HepG2 (cell line): ENCODE results near the gene OSBP. TPM values are rescaled to one million over a fixed set of nuclear protein-coding genes. Genes with fewer than 3 reads are reported as not detected.
A peak's percentile ranks its signal among the peaks of the same experiment; 100 is the strongest.

Experiments used
- ATF7-NPFF ChIP-seq: sonication (generic); formaldehyde crosslinking; IDR thresholded peaks from 2 replicates; pipeline ENCODE4 v1.8.1; 2023; ENCODE audit warnings: mild to moderate bottlenecking, low read depth, missing genetic modification reagents, moderate library complexity
- CBX2 ChIP-seq, 2 experiments: fragments of 200-600 bp in 1 of 2; sonication (generic); formaldehyde crosslinking in 1 of 2; IDR thresholded peaks; 2 replicates each; pipeline versions ENCODE4 v1.7.0 to v1.8.1; 2018 to 2022; ENCODE audit warnings: low read depth in 2 of 2, low read length in 1 of 2, mild to moderate bottlenecking in 1 of 2, missing genetic modification reagents in 1 of 2
- HNF1A ChIP-seq, 2 experiments: sonication (generic) in 1 of 2; formaldehyde crosslinking in 1 of 2; IDR thresholded peaks; 2 replicates each; pipeline versions ENCODE4 v1.4.0 to v1.6.1; 2016 to 2020; ENCODE audit warnings: borderline replicate concordance in 1 of 2, low read depth in 1 of 2, mild to moderate bottlenecking in 1 of 2, missing genetic modification reagents in 1 of 2
- KAT8 ChIP-seq: IDR thresholded peaks from 2 replicates; pipeline ENCODE4 v1.6.1; 2016; ENCODE audit warnings: missing genetic modification reagents, missing compliant biosample characterization
- NFKBIZ ChIP-seq: IDR thresholded peaks from 2 replicates; pipeline ENCODE4 v1.6.1; 2018; ENCODE audit warnings: missing genetic modification reagents, missing compliant biosample characterization
- PCBP1 ChIP-seq: fragments of 200-400 bp; formaldehyde crosslinking; IDR thresholded peaks from 2 replicates; pipeline ENCODE4 v1.6.1; 2017; ENCODE audit warnings: mild to moderate bottlenecking, low read depth, low read length, borderline replicate concordance
- POLR2A ChIP-seq, 2 experiments: IDR thresholded peaks; 2 replicates each; pipeline ENCODE4 v1.6.1; 2011; ENCODE audit warnings: low read depth in 2 of 2, low read length in 2 of 2, mild to moderate bottlenecking in 1 of 2, moderate library complexity in 1 of 2; ENCODE audit not compliant: insufficient read depth in 1 of 2
- SMAD9 ChIP-seq: sonication (generic); formaldehyde crosslinking; IDR thresholded peaks from 2 replicates; pipeline ENCODE4 v1.5.1; 2020; ENCODE audit warnings: mild to moderate bottlenecking, missing genetic modification reagents
- YEATS4 ChIP-seq: sonication (generic); formaldehyde crosslinking; IDR thresholded peaks from 2 replicates; pipeline ENCODE4 v1.4.0; 2020; ENCODE audit warnings: missing genetic modification reagents, borderline replicate concordance
- ZBTB21 ChIP-seq: sonication (generic); formaldehyde crosslinking; IDR thresholded peaks from 2 replicates; pipeline ENCODE4 v1.4.0; 2020; ENCODE audit warnings: missing genetic modification reagents
- ZFP36L1 ChIP-seq: sonication (generic); formaldehyde crosslinking; IDR thresholded peaks from 2 replicates; pipeline ENCODE4 v1.8.0; 2022; ENCODE audit warnings: mild to moderate bottlenecking, missing genetic modification reagents, moderate library complexity
- ZFY ChIP-seq: sonication (generic); formaldehyde crosslinking; IDR thresholded peaks from 2 replicates; pipeline ENCODE4 v1.4.0; 2020; ENCODE audit warnings: missing genetic modification reagents
- ZNF274 ChIP-seq: sonication (generic); formaldehyde crosslinking; IDR thresholded peaks from 2 replicates; pipeline ENCODE4 v1.5.1; 2020; ENCODE audit warnings: mild to moderate bottlenecking, missing genetic modification reagents
- ZNF616 ChIP-seq: sonication (generic); formaldehyde crosslinking; IDR thresholded peaks from 2 replicates; pipeline ENCODE4 v1.5.0; 2020; ENCODE audit warnings: low read depth, mild to moderate bottlenecking, missing genetic modification reagents
- ZNF777 ChIP-seq: sonication (generic); formaldehyde crosslinking; IDR thresholded peaks from 2 replicates; pipeline ENCODE4 v1.4.0; 2020; ENCODE audit warnings: missing genetic modification reagents
- ZSCAN12 ChIP-seq: sonication (generic); formaldehyde crosslinking; IDR thresholded peaks from 2 replicates; pipeline ENCODE4 v1.9.0; 2021; ENCODE audit warnings: mild to moderate bottlenecking, missing genetic modification reagents
- ZZZ3 ChIP-seq: sonication (generic); formaldehyde crosslinking; IDR thresholded peaks from 2 replicates; pipeline ENCODE4 v1.4.0; 2020; ENCODE audit warnings: missing genetic modification reagents, mild to moderate bottlenecking, borderline replicate concordance
- polyA plus RNA-seq, 8 experiments: library from polyadenylated mRNA; depleted of rRNA in 3 of 8; stranded (reverse) in 7 of 8; unstranded in 1 of 8; fragments of >200 nt; fragmentation: Illumina TruSeq in 4 of 8; extraction: Trizol in 4 of 8; gene quantifications; 2 replicates each; pipeline versions ENCODE4 v1.2.1 to v1.2.3, GENCODE V29; 2011 to 2016; ENCODE audit warnings: low read depth in 4 of 8, missing spikeins in 1 of 8, mixed read lengths in 1 of 8; ENCODE audit not compliant: insufficient read depth in 1 of 8
- total RNA-seq, 5 experiments: library from RNA; depleted of rRNA; stranded (reverse); fragments of >200 nt; fragmentation: Illumina TruSeq; extraction: Trizol; gene quantifications; 2 replicates each; pipeline ENCODE4 v1.2.3, GENCODE V29; 2016; ENCODE audit warnings: low read depth in 1 of 5
- TF ChIP-seq, protein P1 (sequence below): sonication (generic); formaldehyde crosslinking; IDR thresholded peaks from 2 replicates; pipeline ENCODE4 v1.4.0; 2020; ENCODE audit warnings: missing genetic modification reagents, borderline replicate concordance

OSBP gene
- total and polyA plus RNA-seq, 2 of the 13 experiments (the other 11 are each of a cell fraction or from before 2014, with no cell fraction given): 12.1 to 13.5 TPM

GRCh38 chr11:59615637-59616395 is at the start of gene OSBP (continued):
- TF ChIP-seq HNF1A (IDR thresholded peaks at IDR 0.05; ENCODE audit: low read depth): no peak
- 0 out of 2 replicates have a peak, but pooled peaks have one; percentile 14 for TF ChIP-seq HNF1A (CRISPR knock-in tag; IDR thresholded peaks at IDR 0.05; ENCODE audit: borderline replicate concordance)
- peak; percentile 50; the same call in 1 of the 2 replicates for TF ChIP-seq KAT8 (CRISPR knock-in tag)
- peak; percentile 92 for TF ChIP-seq YEATS4 (CRISPR knock-in tag)
- peak; percentile 40 to 68; a peak in 3 of 4 replicates for TF ChIP-seq POLR2A (IDR thresholded peaks at IDR 0.05; ENCODE audit: insufficient read depth in 1 of 2, low read depth in 2 of 2, low read length in 2 of 2)
- TF ChIP-seq CBX2 (IDR thresholded peaks at IDR 0.05; ENCODE audit: low read depth, low read length): no peak
- TF ChIP-seq CBX2 (CRISPR knock-in tag; IDR thresholded peaks at IDR 0.05; ENCODE audit: low read depth): no peak
- peak; percentile 8; the same call in 1 of the 2 replicates for TF ChIP-seq ZNF274 (CRISPR knock-in tag)
- 0 out of 2 replicates have a peak, but pooled peaks have one; percentile 41 for TF ChIP-seq ZBTB21 (CRISPR knock-in tag)
- TF ChIP-seq SMAD9 (CRISPR knock-in tag): 0 out of 2 replicates have a peak, but pooled peaks have one; percentile 29
- TF ChIP-seq ZNF777 (CRISPR knock-in tag): no peak
- peak; percentile 76; the same call in 1 of the 2 replicates for TF ChIP-seq ZFY (CRISPR knock-in tag)
- no peak for TF ChIP-seq NFKBIZ (CRISPR knock-in tag)
- TF ChIP-seq ZZZ3: no peak; the same call in 1 of the 2 replicates
- TF ChIP-seq, protein P1, sequence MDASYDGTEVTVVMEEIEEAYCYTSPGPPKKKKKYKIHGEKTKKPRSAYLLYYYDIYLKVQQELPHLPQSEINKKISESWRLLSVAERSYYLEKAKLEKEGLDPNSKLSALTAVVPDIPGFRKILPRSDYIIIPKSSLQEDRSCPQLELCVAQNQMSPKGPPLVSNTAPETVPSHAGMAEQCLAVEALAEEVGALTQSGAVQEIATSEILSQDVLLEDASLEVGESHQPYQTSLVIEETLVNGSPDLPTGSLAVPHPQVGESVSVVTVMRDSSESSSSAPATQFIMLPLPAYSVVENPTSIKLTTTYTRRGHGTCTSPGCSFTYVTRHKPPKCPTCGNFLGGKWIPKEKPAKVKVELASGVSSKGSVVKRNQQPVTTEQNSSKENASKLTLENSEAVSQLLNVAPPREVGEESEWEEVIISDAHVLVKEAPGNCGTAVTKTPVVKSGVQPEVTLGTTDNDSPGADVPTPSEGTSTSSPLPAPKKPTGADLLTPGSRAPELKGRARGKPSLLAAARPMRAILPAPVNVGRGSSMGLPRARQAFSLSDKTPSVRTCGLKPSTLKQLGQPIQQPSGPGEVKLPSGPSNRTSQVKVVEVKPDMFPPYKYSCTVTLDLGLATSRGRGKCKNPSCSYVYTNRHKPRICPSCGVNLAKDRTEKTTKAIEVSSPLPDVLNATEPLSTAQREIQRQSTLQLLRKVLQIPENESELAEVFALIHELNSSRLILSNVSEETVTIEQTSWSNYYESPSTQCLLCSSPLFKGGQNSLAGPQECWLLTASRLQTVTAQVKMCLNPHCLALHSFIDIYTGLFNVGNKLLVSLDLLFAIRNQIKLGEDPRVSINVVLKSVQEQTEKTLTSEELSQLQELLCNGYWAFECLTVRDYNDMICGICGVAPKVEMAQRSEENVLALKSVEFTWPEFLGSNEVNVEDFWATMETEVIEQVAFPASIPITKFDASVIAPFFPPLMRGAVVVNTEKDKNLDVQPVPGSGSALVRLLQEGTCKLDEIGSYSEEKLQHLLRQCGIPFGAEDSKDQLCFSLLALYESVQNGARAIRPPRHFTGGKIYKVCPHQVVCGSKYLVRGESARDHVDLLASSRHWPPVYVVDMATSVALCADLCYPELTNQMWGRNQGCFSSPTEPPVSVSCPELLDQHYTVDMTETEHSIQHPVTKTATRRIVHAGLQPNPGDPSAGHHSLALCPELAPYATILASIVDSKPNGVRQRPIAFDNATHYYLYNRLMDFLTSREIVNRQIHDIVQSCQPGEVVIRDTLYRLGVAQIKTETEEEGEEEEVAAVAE (CRISPR knock-in tag): peak; percentile 80; the same call in 1 of the 2 replicates
- 0 out of 2 replicates have a peak, but pooled peaks have one; percentile 71 for TF ChIP-seq PCBP1
- TF ChIP-seq ZSCAN12: no peak
- TF ChIP-seq ATF7-NPFF: 0 out of 2 replicates have a peak, but pooled peaks have one; percentile 31
- TF ChIP-seq ZFP36L1: 0 out of 2 replicates have a peak, but pooled peaks have one; percentile 36
- peak; percentile 62 for TF ChIP-seq ZNF616 (CRISPR knock-in tag)
